Measurements from ENCODE around the gene PIH1D2.
"Not testable (repeated sequence)": the region's sequence is repeated elsewhere in the genome, so short reads cannot be mapped to it uniquely, and the experiment has no call there.

The PIH1D2 gene

DNA sequence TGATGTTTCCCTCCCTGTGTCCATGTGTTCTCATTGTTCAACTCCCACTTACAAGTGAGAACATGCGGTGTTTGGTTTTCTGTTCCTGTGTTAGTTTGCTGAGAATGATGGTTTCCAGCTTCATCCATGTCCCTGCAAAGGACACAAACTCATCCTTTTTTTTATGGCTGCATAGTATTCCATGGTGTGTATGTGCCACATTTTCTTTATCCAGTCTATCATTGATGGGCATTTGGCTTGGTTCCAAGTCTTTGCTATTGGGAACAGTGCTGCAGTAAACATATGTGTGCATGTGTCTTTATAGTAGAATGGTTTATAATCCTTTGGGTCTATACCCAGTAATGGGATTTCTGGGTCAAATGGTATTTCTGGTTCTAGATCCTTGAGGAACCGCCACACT is 27.2 kb downstream of the PIH1D2 start:
- TF ChIP-seq ZNF146 (tag by site-specific recombination; IDR thresholded peaks at IDR 0.05): peak; percentile 68
- POLR2A ChIA-PET; H3K4me1 ChIP-seq (ENCODE audit: control insufficient read depth, insufficient read depth, low read length); CTCF ChIA-PET; H3K27ac ChIP-seq (ENCODE audit: extremely low read depth, low read depth, low read length); H3K9me3 ChIP-seq (ENCODE audit: control insufficient read depth, insufficient read depth, low read depth, low read length); H3K4me3 ChIP-seq (ENCODE audit: low read depth, low read length): not testable (repeated sequence)
- peaks cover 17 to 79% of the 10 kb centered on the region in 2 experiments for H3K36me3 ChIP-seq (ENCODE audit: control insufficient read depth in 2 of 2, insufficient read depth in 1 of 2, low read length in 2 of 2)

DNA sequence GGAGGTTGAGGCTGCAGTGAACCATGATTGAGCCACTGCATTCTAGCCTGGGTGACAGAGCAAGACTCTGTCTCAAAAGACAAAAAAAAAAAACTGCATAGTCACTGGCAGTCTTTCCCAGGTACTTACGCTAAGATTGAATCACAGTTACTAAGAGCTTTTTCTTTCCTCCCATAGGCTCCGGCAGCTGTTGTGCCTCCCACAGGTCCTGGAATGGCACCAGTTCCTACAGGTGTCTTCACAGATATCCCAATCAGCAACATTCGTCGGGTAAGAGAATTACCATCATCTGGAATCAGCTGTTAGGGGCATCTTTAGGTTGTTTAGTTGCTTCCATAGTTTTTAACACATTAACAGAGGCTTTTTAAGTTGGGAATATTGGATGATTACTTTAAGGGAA is 28.9 kb downstream of the PIH1D2 start:
- Histone ChIP-seq H3K4me1 (ENCODE audit: control insufficient read depth, insufficient read depth, low read length) (no peaks in the 10 kb centered on the region), H3K27ac (ENCODE audit: extremely low read depth, low read depth, low read length) (no peak overlapping the region), H3K9me3 (ENCODE audit: control insufficient read depth, insufficient read depth, low read depth, low read length) (no peaks in the 10 kb centered on the region), H3K36me3 (ENCODE audit: control insufficient read depth in 2 of 2, insufficient read depth in 1 of 2, low read length in 2 of 2) (peaks cover 9 to 79% of the 10 kb centered on the region in 2 experiments), H3K4me3 (ENCODE audit: low read depth, low read length) (no peak overlapping the region)
- TF ChIP-seq, protein P1, sequence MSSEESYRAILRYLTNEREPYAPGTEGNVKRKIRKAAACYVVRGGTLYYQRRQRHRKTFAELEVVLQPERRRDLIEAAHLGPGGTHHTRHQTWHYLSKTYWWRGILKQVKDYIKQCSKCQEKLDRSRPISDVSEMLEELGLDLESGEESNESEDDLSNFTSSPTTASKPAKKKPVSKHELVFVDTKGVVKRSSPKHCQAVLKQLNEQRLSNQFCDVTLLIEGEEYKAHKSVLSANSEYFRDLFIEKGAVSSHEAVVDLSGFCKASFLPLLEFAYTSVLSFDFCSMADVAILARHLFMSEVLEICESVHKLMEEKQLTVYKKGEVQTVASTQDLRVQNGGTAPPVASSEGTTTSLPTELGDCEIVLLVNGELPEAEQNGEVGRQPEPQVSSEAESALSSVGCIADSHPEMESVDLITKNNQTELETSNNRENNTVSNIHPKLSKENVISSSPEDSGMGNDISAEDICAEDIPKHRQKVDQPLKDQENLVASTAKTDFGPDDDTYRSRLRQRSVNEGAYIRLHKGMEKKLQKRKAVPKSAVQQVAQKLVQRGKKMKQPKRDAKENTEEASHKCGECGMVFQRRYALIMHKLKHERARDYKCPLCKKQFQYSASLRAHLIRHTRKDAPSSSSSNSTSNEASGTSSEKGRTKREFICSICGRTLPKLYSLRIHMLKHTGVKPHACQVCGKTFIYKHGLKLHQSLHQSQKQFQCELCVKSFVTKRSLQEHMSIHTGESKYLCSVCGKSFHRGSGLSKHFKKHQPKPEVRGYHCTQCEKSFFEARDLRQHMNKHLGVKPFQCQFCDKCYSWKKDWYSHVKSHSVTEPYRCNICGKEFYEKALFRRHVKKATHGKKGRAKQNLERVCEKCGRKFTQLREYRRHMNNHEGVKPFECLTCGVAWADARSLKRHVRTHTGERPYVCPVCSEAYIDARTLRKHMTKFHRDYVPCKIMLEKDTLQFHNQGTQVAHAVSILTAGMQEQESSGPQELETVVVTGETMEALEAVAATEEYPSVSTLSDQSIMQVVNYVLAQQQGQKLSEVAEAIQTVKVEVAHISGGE (tag by site-specific recombination; conservative IDR thresholded peaks at IDR 0.05; ENCODE audit: low read depth): no peak
- TF ChIP-seq ZBTB21 (tag by site-specific recombination; IDR thresholded peaks at IDR 0.05) (no peak), ZNF239 (tag by site-specific recombination; IDR thresholded peaks at IDR 0.05) (no peak), ZNF121 (tag by site-specific recombination; IDR thresholded peaks at IDR 0.05) (no peak), ZNF791 (tag by site-specific recombination; IDR thresholded peaks at IDR 0.05) (no peak), ZNF2 (tag by site-specific recombination; IDR thresholded peaks at IDR 0.05) (no peak), EGR2 (tag by site-specific recombination; IDR thresholded peaks at IDR 0.05; ENCODE audit: low read depth) (no peak), GLI4 (tag by site-specific recombination; IDR thresholded peaks at IDR 0.05) (no peak), ZNF843 (tag by site-specific recombination; IDR thresholded peaks at IDR 0.05) (no peak), ZNF423 (tag by site-specific recombination; IDR thresholded peaks at IDR 0.05) (no peak), ZNF529 (tag by site-specific recombination; IDR thresholded peaks at IDR 0.05; ENCODE audit: insufficient replicate concordance) (no peak), RBAK (tag by site-specific recombination; IDR thresholded peaks at IDR 0.05) (no peak), MEIS1 (CRISPR knock-in tag; IDR thresholded peaks at IDR 0.05; ENCODE audit: borderline replicate concordance) (no peak), ZNF174 (tag by site-specific recombination; IDR thresholded peaks at IDR 0.05) (no peak), ZFP41 (tag by site-specific recombination; IDR thresholded peaks at IDR 0.05; ENCODE audit: borderline replicate concordance) (no peak), KLF9 (tag by site-specific recombination; IDR thresholded peaks at IDR 0.05; ENCODE audit: low read depth) (no peak), ZNF560 (tag by site-specific recombination; IDR thresholded peaks at IDR 0.05; ENCODE audit: borderline replicate concordance) (no peak), ZNF169 (tag by site-specific recombination; IDR thresholded peaks at IDR 0.05) (no peak)
- TF ChIP-seq, protein P2, sequence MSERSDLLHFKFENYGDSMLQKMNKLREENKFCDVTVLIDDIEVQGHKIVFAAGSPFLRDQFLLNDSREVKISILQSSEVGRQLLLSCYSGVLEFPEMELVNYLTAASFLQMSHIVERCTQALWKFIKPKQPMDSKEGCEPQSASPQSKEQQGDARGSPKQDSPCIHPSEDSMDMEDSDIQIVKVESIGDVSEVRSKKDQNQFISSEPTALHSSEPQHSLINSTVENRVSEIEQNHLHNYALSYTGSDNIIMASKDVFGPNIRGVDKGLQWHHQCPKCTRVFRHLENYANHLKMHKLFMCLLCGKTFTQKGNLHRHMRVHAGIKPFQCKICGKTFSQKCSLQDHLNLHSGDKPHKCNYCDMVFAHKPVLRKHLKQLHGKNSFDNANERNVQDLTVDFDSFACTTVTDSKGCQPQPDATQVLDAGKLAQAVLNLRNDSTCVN (tag by site-specific recombination; optimal IDR thresholded peaks at IDR 0.05): no peak
- TF ChIP-seq, protein P3, sequence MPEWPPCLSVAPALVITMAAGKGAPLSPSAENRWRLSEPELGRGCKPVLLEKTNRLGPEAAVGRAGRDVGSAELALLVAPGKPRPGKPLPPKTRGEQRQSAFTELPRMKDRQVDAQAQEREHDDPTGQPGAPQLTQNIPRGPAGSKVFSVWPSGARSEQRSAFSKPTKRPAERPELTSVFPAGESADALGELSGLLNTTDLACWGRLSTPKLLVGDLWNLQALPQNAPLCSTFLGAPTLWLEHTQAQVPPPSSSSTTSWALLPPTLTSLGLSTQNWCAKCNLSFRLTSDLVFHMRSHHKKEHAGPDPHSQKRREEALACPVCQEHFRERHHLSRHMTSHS (tag by site-specific recombination; IDR thresholded peaks at IDR 0.05): no peak
- POLR2A ChIA-PET: no interaction called here
- CTCF ChIA-PET: interaction anchor here (0.6 kb wide), 1 partner anchor 194 kb away, joined by 3 read pairs; no protein-coding TSS in a partner anchor
